Heart left ventricle (tissue), 16 donors: ENCODE measurements around the gene DYNC1H1. TPM values are rescaled to one million over a fixed set of nuclear protein-coding genes. Genes with fewer than 3 reads are reported as not detected.

Source experiments
- ATAC-seq, 4 donors: fragments of 200-7000 bp; cut with Tn5 transposase; one replicate each; pipeline ENCODE4 v1.9.1; 2020 to 2022; ENCODE audit warnings: moderate library complexity in 4 of 4, mild to moderate bottlenecking in 3 of 4, moderate number of reproducible peaks in 1 of 4
- DNase-seq, 5 donors: peaks; one replicate each; pipeline ENCODE4 v3.0.0-alpha.2; 2020
- H3K27ac ChIP-seq, 12 donors: fragments of 200-600 bp; sonication (generic) in 4 of 12; one replicate each; pipeline versions ENCODE4 v1.5.0 to v1.8.0; 2016 to 2022; ENCODE audit warnings: mild to moderate bottlenecking in 2 of 12
- H3K27me3 ChIP-seq, 9 donors: fragments of 200-600 bp; sonication (generic) in 2 of 9; one replicate each; pipeline versions ENCODE4 v1.5.1 to v1.8.0; 2016 to 2022; ENCODE audit warnings: mild to moderate bottlenecking in 3 of 9
- H3K36me3 ChIP-seq, 9 donors: fragments of 200-600 bp; sonication (generic) in 2 of 9; one replicate each; pipeline versions ENCODE4 v1.5.0 to v1.8.0; 2018 to 2022; ENCODE audit warnings: mild to moderate bottlenecking in 2 of 9
- H3K4me1 ChIP-seq, 12 donors: fragments of 200-600 bp; sonication (generic) in 4 of 12; one replicate each; pipeline versions ENCODE4 v1.5.0 to v1.8.0; 2016 to 2022; ENCODE audit warnings: mild to moderate bottlenecking in 3 of 12
- H3K4me3 ChIP-seq, 12 donors: fragments of 200-600 bp; sonication (generic) in 4 of 12; one replicate each; pipeline versions ENCODE4 v1.5.0 to v1.8.0; 2017 to 2022; ENCODE audit warnings: mild to moderate bottlenecking in 9 of 12, moderate library complexity in 4 of 12
- H3K9me3 ChIP-seq, 12 donors: fragments of 200-600 bp; sonication (generic) in 4 of 12; one replicate each; pipeline versions ENCODE4 v1.5.0 to v1.8.0; 2016 to 2022; ENCODE audit warnings: mild to moderate bottlenecking in 1 of 12
- POLR2A ChIP-seq, 2 donors: fragments of 450-650 bp; IDR thresholded peaks; one replicate each; pipeline ENCODE4 v1.6.1; 2017; ENCODE audit warnings: antibody characterized with exemption in 2 of 2, mild to moderate bottlenecking in 2 of 2, moderate library complexity in 2 of 2
- WGBS, 4 donors: extraction: QIAGEN DNeasy Blood & Tissue Kit in 2 of 4; methylation state at CpG; one replicate each; pipeline versions ENCODE4 v1.1.5 to v1.1.7; 2013 to 2018; 5-methylcytosine and 5-hydroxymethylcytosine counted together
- intact Hi-C, 10 donors: fragments of 100-400 bp; cut with DNase I; formaldehyde crosslinking; loops; one replicate each; pipeline versions ENCODE4 v1.11.1 to v1.14.2; 2022
- polyA plus RNA-seq, 2 donors: library from polyadenylated mRNA; stranded (reverse); fragments of 200-250 nt; gene quantifications; one replicate each; pipeline ENCODE4 v1.2.3, GENCODE V29; 2013
- total RNA-seq, 9 donors: library from RNA; depleted of rRNA in 2 of 9; stranded (reverse); fragments of >200 nt in 2 of 9; fragmentation: NEBNext Ultra II Directional in 3 of 9; extraction: Animal tissue kit (Norgen Biotek cat#: 25700) in 3 of 9; gene quantifications; one replicate each; pipeline versions ENCODE4 v1.1.0 to v1.2.4, GENCODE V29; 2016 to 2023
- TF ChIP-seq, protein P1 (sequence below), 12 donors: fragments of 200-600 bp; sonication (generic) in 4 of 12; IDR thresholded peaks; one replicate each; pipeline versions ENCODE4 v1.5.0 to v1.8.0; 2018 to 2022; ENCODE audit warnings: antibody characterized with exemption in 12 of 12, mild to moderate bottlenecking in 5 of 12
- donor health status: ischemic (EF 13 %, LVEDD 7.1; RV severe dilation, severe dysfunction).
- donor health status: healthy with polysubstance abuse.
- donor health status: DM: no; HTN: yes; CAD: no.
- donor health status: DM: no; HTN: no; CAD: no.
- donor health status: ischemic (EF 25% LVEDD 6.9; RV normal size, moderate dysfunction).
- donor health status: ischemic (EF 25% LVEDD 5.7; RV mildly dilated, moderate dysfunction).
- donor health status: healthy.
- donor health status: DM: yes; HTN: yes; CAD: no.
- donor health status: ischemic (EF 35%, LVEDD 5.7; RV mildly dilated, moderate dysfunction).
- donor health status: nonischemic (EF 11% LVEDD 7.7; RV severe dilation, severe dysfunction).
- donor health status: DM: yes; HTN: yes; CAD: no.
- donor health status: PGD.
- donor health status: ischemic (EF 29% LVEDD 5.4; RV normal size, mild dysfunction).
- donor health status: nonischemic (EF 23%, LVEDD 6.1; RV moderate dilation, normal function).

Gene DYNC1H1
- total and polyA plus RNA-seq, 11 donors, result 164 to 942 (median 553) TPM

DNA sequence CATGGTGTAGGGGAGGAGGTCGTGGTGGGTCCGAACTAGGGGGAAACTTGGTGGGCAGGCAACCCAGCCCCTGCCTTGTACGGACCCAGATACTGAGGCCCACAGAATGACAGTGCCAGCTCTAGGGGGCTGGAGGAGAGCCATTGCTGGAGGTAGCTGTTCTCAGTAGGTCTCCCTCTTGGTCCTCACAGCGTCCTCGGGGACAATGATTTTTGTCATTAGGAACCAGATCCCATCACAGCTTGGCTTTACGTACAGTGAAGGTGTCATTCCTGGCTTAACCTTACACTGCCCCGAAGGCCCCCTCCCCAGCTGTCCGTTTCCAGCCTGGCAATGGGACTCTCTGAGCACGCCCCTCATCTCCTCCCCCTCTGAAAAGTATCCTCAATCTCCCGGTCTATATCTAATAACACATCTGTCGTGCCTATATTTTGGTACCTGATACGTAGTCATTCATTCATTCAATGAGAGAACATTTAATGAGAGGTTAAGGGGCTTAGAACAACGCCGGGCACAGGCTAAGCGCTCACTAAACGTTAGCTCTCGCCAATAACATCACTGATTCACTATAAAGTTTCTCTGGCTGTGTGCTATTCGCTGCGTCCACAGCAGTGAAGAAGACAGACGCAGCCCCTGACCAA lies 597 bp upstream of the DYNC1H1 start:
- Histone ChIP-seq H3K27ac (peak overlapping the region in 10 of 12 donors; percentile 3 to 98 (median 56)), H3K9me3 (no peaks in the 10 kb centered on the region), H3K27me3 (no peaks in the 10 kb centered on the region), H3K4me3 (peak overlapping the region in 10 of 12 donors; percentile 13 to 100 (median 99)), H3K36me3 (peaks cover 0 to 8% (median 2%) of the 10 kb centered on the region in 9 donors), H3K4me1 (peaks cover 0 to 57% (median 40%) of the 10 kb centered on the region in 12 donors)
- DNase-seq (no peak), ATAC-seq (peak in 1 of 4 donors; percentile 1)
- TF ChIP-seq, protein P1, sequence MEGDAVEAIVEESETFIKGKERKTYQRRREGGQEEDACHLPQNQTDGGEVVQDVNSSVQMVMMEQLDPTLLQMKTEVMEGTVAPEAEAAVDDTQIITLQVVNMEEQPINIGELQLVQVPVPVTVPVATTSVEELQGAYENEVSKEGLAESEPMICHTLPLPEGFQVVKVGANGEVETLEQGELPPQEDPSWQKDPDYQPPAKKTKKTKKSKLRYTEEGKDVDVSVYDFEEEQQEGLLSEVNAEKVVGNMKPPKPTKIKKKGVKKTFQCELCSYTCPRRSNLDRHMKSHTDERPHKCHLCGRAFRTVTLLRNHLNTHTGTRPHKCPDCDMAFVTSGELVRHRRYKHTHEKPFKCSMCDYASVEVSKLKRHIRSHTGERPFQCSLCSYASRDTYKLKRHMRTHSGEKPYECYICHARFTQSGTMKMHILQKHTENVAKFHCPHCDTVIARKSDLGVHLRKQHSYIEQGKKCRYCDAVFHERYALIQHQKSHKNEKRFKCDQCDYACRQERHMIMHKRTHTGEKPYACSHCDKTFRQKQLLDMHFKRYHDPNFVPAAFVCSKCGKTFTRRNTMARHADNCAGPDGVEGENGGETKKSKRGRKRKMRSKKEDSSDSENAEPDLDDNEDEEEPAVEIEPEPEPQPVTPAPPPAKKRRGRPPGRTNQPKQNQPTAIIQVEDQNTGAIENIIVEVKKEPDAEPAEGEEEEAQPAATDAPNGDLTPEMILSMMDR (IDR thresholded peaks at IDR 0.05), result no peak
- TF ChIP-seq POLR2A (IDR thresholded peaks at IDR 0.05), result no peak
- 47 to 55% (median 50%) methylated on average over 19 to 20 of the region's 20 CpGs for WGBS, 4 donors
- intact Hi-C loops, result loop anchor here in 9 of 10 donors (1.0 to 10.0 kb wide), 11 partner anchors 15 to 354 kb away; partner anchors contain the start of genes ZNF839 (in 5 of the 9), HSP90AA1 (in 2 of the 9) and PPP2R5C (in 1 of the 9)

DNA sequence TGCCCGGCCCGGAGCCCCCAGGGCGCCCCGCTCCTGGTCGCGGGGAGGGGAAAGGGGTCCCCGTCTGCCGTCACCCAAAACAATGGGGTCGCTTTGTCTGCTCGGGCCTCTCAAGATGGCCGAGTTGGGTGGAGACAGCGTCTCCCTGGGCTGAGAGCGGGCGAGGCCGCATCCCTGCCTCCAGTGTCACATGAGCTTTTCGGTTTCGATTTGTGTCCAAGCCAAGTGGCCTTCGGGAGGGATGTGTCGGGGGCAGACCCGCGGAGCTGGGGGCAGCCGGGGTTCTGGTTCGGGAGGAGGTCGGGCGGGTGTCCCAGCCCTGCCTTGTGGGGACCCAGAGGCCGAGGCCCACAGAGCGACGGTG lies 790 bp downstream of the DYNC1H1 start:
- peaks cover 0 to 20% (median 5%) of the 10 kb centered on the region in 9 donors for H3K36me3 ChIP-seq
- no peak for TF ChIP-seq POLR2A (IDR thresholded peaks at IDR 0.05)
- TF ChIP-seq, protein P1 (IDR thresholded peaks at IDR 0.05), result no peak
- WGBS, 4 donors, result 0 to 1% (median 0%) methylated on average over 15 to 28 of the region's 28 CpGs
- H3K9me3 ChIP-seq, result no peaks in the 10 kb centered on the region
- peak overlapping the region; percentile 82 to 98 (median 96) for H3K27ac ChIP-seq
- peaks cover 0 to 63% (median 43%) of the 10 kb centered on the region in 12 donors for H3K4me1 ChIP-seq
- ATAC-seq (peak; percentile 16 to 64 (median 48)), DNase-seq (peak; percentile 71 to 83 (median 78))
- no peaks in the 10 kb centered on the region for H3K27me3 ChIP-seq
- H3K4me3 ChIP-seq, result peak overlapping the region; percentile 76 to 100 (median 99)
- intact Hi-C loops, result loop anchor here in 5 of 10 donors (5.0 to 10.0 kb wide), 4 partner anchors 120 to 350 kb away; partner anchors contain the start of genes HSP90AA1 (in 2 of the 5) and ZNF839 (in 2 of the 5)

DNA sequence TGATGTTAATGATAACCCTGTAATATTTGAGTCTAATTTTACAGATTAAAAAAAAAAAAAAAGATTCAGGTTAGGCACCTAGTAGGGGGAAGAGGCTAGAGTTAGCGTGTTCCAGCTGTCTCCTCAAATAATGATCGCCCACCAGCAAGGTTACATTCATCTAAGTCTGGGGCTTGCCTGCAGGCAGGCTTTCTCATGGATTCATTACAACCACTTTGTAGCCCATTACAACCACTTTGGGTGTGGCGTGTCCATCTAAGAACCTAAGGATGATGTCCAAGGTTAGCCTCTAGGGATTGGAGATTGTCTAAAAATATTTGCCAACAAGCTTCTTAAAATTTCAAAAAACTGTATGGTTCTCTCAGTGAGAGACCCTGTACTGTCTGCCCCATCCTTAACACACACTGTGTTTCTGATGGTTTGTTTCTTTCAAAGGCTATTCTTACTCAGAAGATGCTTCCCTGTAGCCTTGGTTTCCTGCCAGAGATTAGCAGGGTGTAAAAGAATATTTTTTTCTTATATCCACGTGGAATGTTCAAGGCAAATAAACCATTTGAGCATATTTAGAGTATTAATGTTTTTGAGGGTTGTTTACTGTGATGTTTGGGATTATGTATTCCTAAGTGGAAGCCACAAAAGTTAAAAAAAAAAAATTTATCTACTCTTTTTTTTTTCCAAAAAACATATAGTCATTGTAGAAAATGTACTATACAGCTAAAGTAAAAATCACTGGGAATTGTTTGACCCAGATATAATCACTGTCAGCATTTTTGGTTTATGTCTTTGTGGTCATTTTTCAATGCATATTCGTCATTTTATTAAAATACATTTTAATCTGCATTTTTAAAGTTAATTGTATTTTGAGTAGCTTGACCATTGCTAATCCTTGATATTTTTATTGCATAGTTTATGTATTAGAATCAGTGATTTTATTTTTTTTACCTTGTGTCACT lies 1.7 kb downstream of the DYNC1H1 start:
- peak overlapping the region; percentile 76 to 100 (median 99) for H3K4me3 ChIP-seq
- ATAC-seq (no peak), DNase-seq (no peak)
- H3K27ac ChIP-seq, result peak overlapping the region in 10 of 12 donors; percentile 89 to 98 (median 96)
- peaks cover 0 to 70% (median 52%) of the 10 kb centered on the region in 12 donors for H3K4me1 ChIP-seq
- H3K27me3 ChIP-seq, result no peaks in the 10 kb centered on the region
- peaks cover 0 to 20% (median 5%) of the 10 kb centered on the region in 9 donors for H3K36me3 ChIP-seq
- H3K9me3 ChIP-seq, result no peaks in the 10 kb centered on the region
- intact Hi-C loops, result loop anchor here in 5 of 10 donors (5.0 to 10.0 kb wide), 4 partner anchors 119 to 349 kb away; partner anchors contain the start of genes HSP90AA1 (in 2 of the 5) and ZNF839 (in 2 of the 5)
- 20 to 34% (median 29%) methylated on average over 5 of the region's 5 CpGs for WGBS, 4 donors
- TF ChIP-seq, protein P1 (IDR thresholded peaks at IDR 0.05), result no peak
- TF ChIP-seq POLR2A (IDR thresholded peaks at IDR 0.05), result no peak
